ENCODE results near the gene APOL4. TPM values are rescaled to one million over a fixed set of nuclear protein-coding genes. Genes with fewer than 3 reads are reported as not detected.

Gene APOL4
- total RNA-seq, 1 donor from 2014 or later: 15.0 TPM

GRCh38 chr22:36182056-36182455, 19.6 kb downstream of the APOL4 start:
- no peaks in the 10 kb centered on the region for H3K27me3 Mint-ChIP-seq (ENCODE audit: low read depth)
- peak overlapping the region; percentile 73 for H3K27ac Mint-ChIP-seq
- no peak overlapping the region for H3K4me3 Mint-ChIP-seq
- no peaks in the 10 kb centered on the region for H3K9me3 Mint-ChIP-seq
- no peak for DNase-seq (ENCODE audit: low spot score in 2 of 2, unreplicated experiment in 2 of 2)
- H3K36me3 Mint-ChIP-seq: no peaks in the 10 kb centered on the region
- H3K4me1 Mint-ChIP-seq: peaks cover 10% of the 10 kb centered on the region
- no peak for TF ChIP-seq CTCF (IDR thresholded peaks at IDR 0.05; ENCODE audit: unreplicated experiment)

- Mint-ChIP-seq H3K27me3 (ENCODE audit: low read depth) (no peaks in the 10 kb centered on the region), H3K27ac (no peak overlapping the region), H3K4me1 (peaks cover 10% of the 10 kb centered on the region), H3K9me3 (no peaks in the 10 kb centered on the region), H3K4me3 (no peak overlapping the region), H3K36me3 (no peaks in the 10 kb centered on the region)
- no peak for DNase-seq (ENCODE audit: low spot score in 2 of 2, unreplicated experiment in 2 of 2)
- TF ChIP-seq CTCF (IDR thresholded peaks at IDR 0.05; ENCODE audit: unreplicated experiment): no peak
Measured at GRCh38 chr22:36180928-36181327, 20.7 kb downstream of the APOL4 start.

- TF ChIP-seq CTCF (IDR thresholded peaks at IDR 0.05; ENCODE audit: unreplicated experiment): peak; percentile 78
- no peak overlapping the region for H3K27ac Mint-ChIP-seq
- no peaks in the 10 kb centered on the region for H3K36me3 Mint-ChIP-seq
- peaks cover 4% of the 10 kb centered on the region for H3K9me3 Mint-ChIP-seq
- no peaks in the 10 kb centered on the region for H3K27me3 Mint-ChIP-seq (ENCODE audit: low read depth)
- H3K4me1 Mint-ChIP-seq: peaks cover 10% of the 10 kb centered on the region
- no peak overlapping the region for H3K4me3 Mint-ChIP-seq
- peak in 1 of 2 experiments; percentile 74 for DNase-seq (ENCODE audit: low spot score in 2 of 2, unreplicated experiment in 2 of 2)
Measured at GRCh38 chr22:36180038-36180880, 21.4 kb downstream of the APOL4 start.

GRCh38 chr22:36177160-36177559, 24.4 kb downstream of the APOL4 start:
- H3K4me3 Mint-ChIP-seq: no peak overlapping the region
- no peaks in the 10 kb centered on the region for H3K27me3 Mint-ChIP-seq (ENCODE audit: low read depth)
- no peak overlapping the region for H3K27ac Mint-ChIP-seq
- H3K36me3 Mint-ChIP-seq: no peaks in the 10 kb centered on the region
- DNase-seq (ENCODE audit: low spot score in 2 of 2, unreplicated experiment in 2 of 2): no peak
- H3K4me1 Mint-ChIP-seq: peaks cover 6% of the 10 kb centered on the region
- no peak for TF ChIP-seq CTCF (IDR thresholded peaks at IDR 0.05; ENCODE audit: unreplicated experiment)
- H3K9me3 Mint-ChIP-seq: peaks cover 4% of the 10 kb centered on the region

GRCh38 chr22:36175892-36176291, 25.7 kb downstream of the APOL4 start:
- peak; percentile 23 for TF ChIP-seq CTCF (IDR thresholded peaks at IDR 0.05; ENCODE audit: unreplicated experiment)
- Mint-ChIP-seq H3K27me3 (ENCODE audit: low read depth) (no peaks in the 10 kb centered on the region), H3K4me3 (no peak overlapping the region), H3K27ac (no peak overlapping the region), H3K4me1 (no peaks in the 10 kb centered on the region), H3K9me3 (peaks cover 4% of the 10 kb centered on the region), H3K36me3 (no peaks in the 10 kb centered on the region)
- DNase-seq (ENCODE audit: low spot score in 2 of 2, unreplicated experiment in 2 of 2): no peak

All from mesothelial cell of epicardium (in vitro differentiated cells).